Umbilical cord (tissue), 2 donors: ENCODE data around the gene VSTM4. TPM values are rescaled to one million over a fixed set of nuclear protein-coding genes. Genes with fewer than 3 reads are reported as not detected.

Source experiments
- DNase-seq: peaks from one replicate; pipeline ENCODE4 v3.0.0-alpha.2; 2015; ENCODE audit warnings: low spot score
- total RNA-seq: library from RNA; depleted of rRNA; stranded (reverse); fragments of >200 nt; gene quantifications from one replicate; pipeline ENCODE4 v1.2.3, GENCODE V29; 2014; ENCODE audit warnings: low replicate concordance; ENCODE audit not compliant: insufficient read depth

Gene VSTM4
- total RNA-seq, 1 donor from 2014 or later, result 8.4 TPM

- DNase-seq, result no peak
Observed at GRCh38 chr10:49008505-49009198, 106.7 kb downstream of the VSTM4 start.

- no peak for DNase-seq
Observed at GRCh38 chr10:49008091-49008490, 107.2 kb downstream of the VSTM4 start.

- no peak for DNase-seq
Observed at GRCh38 chr10:49007129-49007528, 108.2 kb downstream of the VSTM4 start.

- DNase-seq, result no peak
Observed at GRCh38 chr10:49005270-49005669, 110.1 kb downstream of the VSTM4 start.

GRCh38 chr10:49001870-49002672 is 113.3 kb downstream of the VSTM4 start:
- DNase-seq, result peak; percentile 40

- DNase-seq, result peak; percentile 28
Observed at GRCh38 chr10:49001402-49001801, 113.9 kb downstream of the VSTM4 start.

GRCh38 chr10:49000437-49001398 is 114.6 kb downstream of the VSTM4 start:
- no peak for DNase-seq

- DNase-seq, result no peak
Observed at GRCh38 chr10:48999346-48999745, 116.0 kb downstream of the VSTM4 start.

- DNase-seq, result no peak
Observed at GRCh38 chr10:48996329-48996728, 119.0 kb downstream of the VSTM4 start.

GRCh38 chr10:48993627-48994026 is 121.7 kb downstream of the VSTM4 start:
- DNase-seq, result no peak

- no peak for DNase-seq
Observed at GRCh38 chr10:48990226-48990625, 125.1 kb downstream of the VSTM4 start.

GRCh38 chr10:48985621-48986158 is 129.6 kb downstream of the VSTM4 start:
- DNase-seq, result no peak

- DNase-seq, result no peak
Observed at GRCh38 chr10:48983648-48984351, 131.5 kb downstream of the VSTM4 start.

GRCh38 chr10:48982584-48982983 is 132.7 kb downstream of the VSTM4 start:
- no peak for DNase-seq

GRCh38 chr10:48981310-48981907 is 133.9 kb downstream of the VSTM4 start:
- DNase-seq, result peak; percentile 24

GRCh38 chr10:48978318-48978717 is 137.0 kb downstream of the VSTM4 start:
- DNase-seq, result no peak

- no peak for DNase-seq
Observed at GRCh38 chr10:48976196-48976595, 139.1 kb downstream of the VSTM4 start.

GRCh38 chr10:48974510-48975156 is 140.7 kb downstream of the VSTM4 start:
- no peak for DNase-seq

- DNase-seq, result no peak
Observed at GRCh38 chr10:48973065-48973464, 142.3 kb downstream of the VSTM4 start.

- DNase-seq, result no peak
Observed at GRCh38 chr10:48970654-48971053, 144.7 kb downstream of the VSTM4 start.
